MCF 10A (cell line): ENCODE data around the gene TMEM143. TPM values are rescaled to one million over a fixed set of nuclear protein-coding genes. Genes with fewer than 3 reads are reported as not detected.

Experiments used
- BruUV-seq: library from RNA; stranded (reverse); fragments of 400-500 nt; replicated peaks from 2 replicates; lab custom pipeline; 2021; lab: Mats Ljungman, UMichigan
- CTCF ChIA-PET: fragments of 300-600 bp; sonication (Branson Sonifier 250); formaldehyde crosslinking; extraction: SDS; loops from one replicate; lab custom pipeline; 2021; ENCODE audit warnings: antibody characterized with exemption, inconsistent platforms; lab: Yijun Ruan, JAX
- POLR2A ChIA-PET: fragments of 300-600, 350-650 bp; sonication (Branson Sonifier 250); formaldehyde crosslinking; extraction: SDS; loops from one replicate; lab custom pipeline; 2020; ENCODE audit warnings: antibody characterized with exemption, inconsistent platforms; lab: Yijun Ruan, JAX
- DNase-seq: peaks from one replicate; pipeline ENCODE4 v3.0.0-alpha.2; 2018; ENCODE audit not compliant: unreplicated experiment
- H3K27ac Mint-ChIP-seq: one replicate; pipeline ENCODE4 v1.8.0; 2022; ENCODE audit warnings: mild to moderate bottlenecking, low read depth, mixed read lengths; ENCODE audit not compliant: unreplicated experiment
- H3K27me3 Mint-ChIP-seq: one replicate; pipeline ENCODE4 v1.8.0; 2022; ENCODE audit warnings: mixed read lengths; ENCODE audit not compliant: insufficient read depth, unreplicated experiment
- H3K36me3 Mint-ChIP-seq: one replicate; pipeline ENCODE4 v1.8.0; 2022; ENCODE audit warnings: mild to moderate bottlenecking, moderate library complexity, mixed read lengths; ENCODE audit not compliant: insufficient read depth, unreplicated experiment
- H3K4me1 Mint-ChIP-seq: one replicate; pipeline ENCODE4 v1.8.0; 2022; ENCODE audit warnings: mixed read lengths; ENCODE audit not compliant: insufficient read depth, unreplicated experiment
- H3K4me3 Mint-ChIP-seq: one replicate; pipeline ENCODE4 v1.8.0; 2022; ENCODE audit warnings: mild to moderate bottlenecking, moderate library complexity, mixed read lengths; ENCODE audit not compliant: unreplicated experiment
- H3K9me3 Mint-ChIP-seq: one replicate; pipeline ENCODE4 v1.8.0; 2022; ENCODE audit warnings: mixed read lengths; ENCODE audit not compliant: unreplicated experiment
- intact Hi-C: fragments of 100-400 bp; cut with micrococcal nuclease; formaldehyde crosslinking; loops from 2 replicates; pipeline ENCODE4 v1.14.1; 2022
- total RNA-seq: library from RNA; stranded (reverse); gene quantifications from 2 replicates; pipeline ENCODE4 v1.2.3, GENCODE V29; 2022
- TF ChIP-seq, protein P1 (sequence below): fragments of 200-600 bp; IDR thresholded peaks from one replicate; pipeline ENCODE4 v1.8.0; 2022; ENCODE audit warnings: antibody characterized with exemption, mild to moderate bottlenecking; ENCODE audit not compliant: unreplicated experiment

TMEM143 gene
- total RNA-seq, 1 experiment from 2014 or later = 6.0 TPM

GRCh38 chr19:48398102-48398374, 34.3 kb upstream of the TMEM143 start:
- H3K27ac Mint-ChIP-seq = peak overlapping the region; percentile 80
- no peaks in the 10 kb centered on the region for H3K9me3 Mint-ChIP-seq
- BruUV-seq = no TSS peak
- no peaks in the 10 kb centered on the region for H3K36me3 Mint-ChIP-seq
- TF ChIP-seq, protein P1, sequence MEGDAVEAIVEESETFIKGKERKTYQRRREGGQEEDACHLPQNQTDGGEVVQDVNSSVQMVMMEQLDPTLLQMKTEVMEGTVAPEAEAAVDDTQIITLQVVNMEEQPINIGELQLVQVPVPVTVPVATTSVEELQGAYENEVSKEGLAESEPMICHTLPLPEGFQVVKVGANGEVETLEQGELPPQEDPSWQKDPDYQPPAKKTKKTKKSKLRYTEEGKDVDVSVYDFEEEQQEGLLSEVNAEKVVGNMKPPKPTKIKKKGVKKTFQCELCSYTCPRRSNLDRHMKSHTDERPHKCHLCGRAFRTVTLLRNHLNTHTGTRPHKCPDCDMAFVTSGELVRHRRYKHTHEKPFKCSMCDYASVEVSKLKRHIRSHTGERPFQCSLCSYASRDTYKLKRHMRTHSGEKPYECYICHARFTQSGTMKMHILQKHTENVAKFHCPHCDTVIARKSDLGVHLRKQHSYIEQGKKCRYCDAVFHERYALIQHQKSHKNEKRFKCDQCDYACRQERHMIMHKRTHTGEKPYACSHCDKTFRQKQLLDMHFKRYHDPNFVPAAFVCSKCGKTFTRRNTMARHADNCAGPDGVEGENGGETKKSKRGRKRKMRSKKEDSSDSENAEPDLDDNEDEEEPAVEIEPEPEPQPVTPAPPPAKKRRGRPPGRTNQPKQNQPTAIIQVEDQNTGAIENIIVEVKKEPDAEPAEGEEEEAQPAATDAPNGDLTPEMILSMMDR = no peak
- H3K27me3 Mint-ChIP-seq = peaks cover 22% of the 10 kb centered on the region
- POLR2A ChIA-PET = no interaction called here
- H3K4me3 Mint-ChIP-seq = peak overlapping the region; percentile 91
- DNase-seq = no peak
- intact Hi-C loops = no loop called here
- peaks cover 43% of the 10 kb centered on the region for H3K4me1 Mint-ChIP-seq
- CTCF ChIA-PET = no interaction called here

DNA sequence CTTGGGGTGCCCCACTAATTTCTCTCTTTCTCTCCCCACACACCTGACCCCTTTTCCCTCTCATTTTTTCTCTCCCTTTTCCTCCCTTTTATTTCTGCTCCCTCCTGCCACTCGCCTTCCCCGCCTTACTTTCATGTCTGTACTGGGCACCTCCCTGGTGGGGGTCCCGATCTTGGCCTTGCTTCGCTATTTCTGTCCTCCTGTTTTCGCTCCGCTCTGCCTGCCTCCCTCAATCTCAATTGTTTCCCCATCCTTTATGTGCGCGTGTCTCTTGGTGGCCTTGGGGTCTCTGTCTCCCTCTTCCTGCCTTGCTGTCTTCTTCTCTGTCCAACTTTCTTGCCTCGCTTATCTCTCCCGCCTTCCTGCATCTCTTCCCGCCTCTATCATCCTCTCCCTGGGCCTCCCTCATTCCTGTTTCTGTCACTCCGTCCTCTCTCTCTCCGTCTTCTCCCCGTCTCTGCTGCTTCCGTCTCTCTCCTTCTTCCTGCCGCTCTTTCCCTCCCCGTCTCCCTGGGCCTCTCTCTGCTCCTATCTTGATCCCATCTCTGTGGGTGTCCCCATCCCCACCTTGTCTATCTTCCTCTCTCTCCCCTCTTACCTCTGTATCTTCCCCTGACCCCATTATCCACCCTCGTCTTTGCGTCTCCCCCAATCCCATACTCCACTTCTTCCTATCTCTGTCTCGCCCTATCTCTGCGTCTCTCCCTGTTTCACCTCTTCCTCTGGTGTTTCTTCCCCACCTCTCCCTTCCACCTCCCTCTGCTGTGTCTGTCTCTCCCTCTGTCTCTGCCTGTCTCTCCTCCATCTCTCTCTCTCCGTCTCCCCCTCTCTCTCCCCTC, 33.7 kb upstream of the TMEM143 start:
- no peaks in the 10 kb centered on the region for H3K9me3 Mint-ChIP-seq
- no TSS peak for BruUV-seq
- H3K4me3 Mint-ChIP-seq = peak overlapping the region; percentile 91
- no peaks in the 10 kb centered on the region for H3K36me3 Mint-ChIP-seq
- ChIA-PET CTCF (no interaction called here), POLR2A (no interaction called here)
- peaks cover 43% of the 10 kb centered on the region for H3K4me1 Mint-ChIP-seq
- peaks cover 22% of the 10 kb centered on the region for H3K27me3 Mint-ChIP-seq
- intact Hi-C loops = no loop called here
- TF ChIP-seq, protein P1 = no peak
- H3K27ac Mint-ChIP-seq = peak overlapping the region; percentile 80
- no peak for DNase-seq

GRCh38 chr19:48396824-48397176, 33.1 kb upstream of the TMEM143 start:
- Mint-ChIP-seq H3K4me1 (peaks cover 43% of the 10 kb centered on the region), H3K4me3 (peak overlapping the region; percentile 91), H3K27ac (no peak overlapping the region), H3K36me3 (no peaks in the 10 kb centered on the region), H3K9me3 (no peaks in the 10 kb centered on the region), H3K27me3 (peaks cover 22% of the 10 kb centered on the region)
- TF ChIP-seq, protein P1 = no peak
- POLR2A ChIA-PET = no interaction called here
- DNase-seq = no peak
- intact Hi-C loops = no loop called here
- CTCF ChIA-PET = no interaction called here
- BruUV-seq = no TSS peak

DNA sequence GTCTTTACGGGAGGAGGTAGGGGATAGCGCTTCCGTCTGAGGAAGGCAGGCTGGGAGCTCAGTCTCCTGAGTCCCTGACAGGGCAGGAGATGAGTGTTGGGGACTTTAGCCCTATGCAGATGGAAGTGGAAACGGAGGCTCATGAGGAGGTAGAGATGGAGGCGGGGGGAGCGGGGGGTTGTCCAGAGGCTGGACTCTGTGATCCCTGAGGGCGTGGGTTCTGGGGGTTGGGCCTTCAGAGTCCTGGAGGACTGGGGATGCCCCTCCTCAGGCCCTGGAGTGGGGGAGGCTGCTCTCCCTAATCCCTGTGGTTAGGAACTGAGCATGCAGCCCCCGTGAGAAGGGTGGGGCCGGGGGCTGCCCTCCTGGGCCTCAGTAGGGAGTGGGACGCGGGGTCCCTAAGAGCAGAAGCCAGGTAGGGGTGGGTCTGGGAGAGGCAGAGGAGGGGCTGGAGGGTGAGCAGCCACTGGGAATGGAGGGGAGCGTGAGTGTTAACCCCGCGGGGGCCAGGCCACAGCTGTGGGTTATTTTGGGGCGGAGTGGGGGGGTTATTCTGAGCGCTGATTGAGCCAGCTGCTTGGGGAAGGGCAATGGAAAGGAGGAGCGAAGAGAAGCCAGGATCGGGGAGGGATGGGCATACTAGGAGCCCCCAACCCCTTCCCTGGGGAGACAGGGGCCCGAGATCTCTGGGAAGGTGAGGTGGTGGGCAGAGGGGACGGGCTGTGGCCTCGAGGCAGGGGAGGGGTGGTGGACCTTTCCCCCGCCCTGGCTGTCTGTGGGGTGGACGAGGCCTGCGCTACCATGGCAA, 32.5 kb upstream of the TMEM143 start:
- ChIA-PET POLR2A (interaction anchor here (0.7 to 1.2 kb wide), 2 partner anchors 49 to 1158 kb away, joined by 3 to 9 read pairs; no protein-coding TSS in a partner anchor), CTCF (interaction anchor here (0.6 to 0.7 kb wide), 3 partner anchors 24 to 692 kb away, joined by 3 read pairs; no protein-coding TSS in a partner anchor)
- peak overlapping the region; percentile 91 for H3K4me3 Mint-ChIP-seq
- H3K27ac Mint-ChIP-seq = no peak overlapping the region
- H3K27me3 Mint-ChIP-seq = peaks cover 22% of the 10 kb centered on the region
- no peak for DNase-seq
- intact Hi-C loops = no loop called here
- TF ChIP-seq, protein P1 = no peak
- no peaks in the 10 kb centered on the region for H3K9me3 Mint-ChIP-seq
- peaks cover 43% of the 10 kb centered on the region for H3K4me1 Mint-ChIP-seq
- peaks cover 2% of the 10 kb centered on the region for H3K36me3 Mint-ChIP-seq
- no TSS peak for BruUV-seq
